ENCODE measurements around the gene TPSAB1.
A peak's percentile ranks its signal among the peaks of the same experiment; 100 is the strongest.
"Not testable (repeated sequence)": the region's sequence is repeated elsewhere in the genome, so short reads cannot be mapped to it uniquely, and the experiment has no call there.

TPSAB1 gene

DNA sequence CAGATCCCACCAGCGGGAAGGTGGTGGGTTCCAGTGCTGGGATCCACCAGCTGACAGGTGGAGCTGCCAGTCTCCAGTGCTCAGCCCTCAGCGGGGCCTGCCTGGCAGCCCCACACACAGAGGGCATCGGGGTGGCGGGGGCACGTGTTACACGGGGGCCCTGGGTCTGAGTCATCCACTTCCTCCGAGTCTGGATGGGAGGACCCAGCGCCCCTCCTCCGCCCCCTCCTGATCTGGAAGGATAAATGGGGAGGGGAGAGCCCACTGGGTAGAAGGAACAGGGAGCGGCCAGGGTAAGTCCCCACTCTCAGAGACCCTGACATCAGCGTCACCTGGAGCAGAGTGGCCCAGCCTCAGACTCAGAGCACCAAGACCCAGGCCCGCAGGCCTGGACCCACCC is at the start of gene TPSAB1:
Gene TPSAB1 (plus strand): TSS at position 270 of the 400 bp plus-strand sequence. CDS start 234 bp downstream, outside the sequence.
- not testable (repeated sequence) for H3K4me3 ChIP-seq (ENCODE audit: severe bottlenecking); H3K4me1 ChIP-seq (ENCODE audit: insufficient read depth, poor library complexity, severe bottlenecking); H3K27me3 ChIP-seq (ENCODE audit: insufficient read depth, poor library complexity, severe bottlenecking); H3K9me3 ChIP-seq (ENCODE audit: severe bottlenecking); ATAC-seq (ENCODE audit: low read depth); H3K27ac ChIP-seq (ENCODE audit: poor library complexity, severe bottlenecking); H3K36me3 ChIP-seq (ENCODE audit: low read depth)
- peak; percentile 23 for DNase-seq (ENCODE audit: low spot score)

DNA sequence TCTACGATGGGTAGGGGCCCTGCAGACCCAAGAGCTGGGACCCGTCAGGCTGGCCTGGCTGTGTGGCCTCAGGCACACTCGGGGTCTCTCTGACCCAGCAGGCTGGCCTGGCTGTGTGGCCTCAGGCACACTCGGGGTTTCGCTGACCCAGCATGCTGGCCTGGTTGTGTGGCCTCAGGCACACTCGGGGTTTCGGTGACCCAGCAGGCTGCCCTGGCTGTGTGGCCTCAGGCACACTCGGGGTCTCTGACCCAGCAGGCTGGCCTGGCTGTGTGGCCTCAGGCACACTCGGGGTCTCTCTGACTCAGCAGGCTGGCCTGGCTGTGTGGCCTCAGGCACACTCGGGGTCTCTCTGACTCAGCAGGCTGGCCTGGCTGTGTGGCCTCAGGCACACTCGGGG is 49.7 kb upstream of the TPSAB1 start:
- ATAC-seq (ENCODE audit: low read depth); DNase-seq (ENCODE audit: low spot score): not testable (repeated sequence)

DNA sequence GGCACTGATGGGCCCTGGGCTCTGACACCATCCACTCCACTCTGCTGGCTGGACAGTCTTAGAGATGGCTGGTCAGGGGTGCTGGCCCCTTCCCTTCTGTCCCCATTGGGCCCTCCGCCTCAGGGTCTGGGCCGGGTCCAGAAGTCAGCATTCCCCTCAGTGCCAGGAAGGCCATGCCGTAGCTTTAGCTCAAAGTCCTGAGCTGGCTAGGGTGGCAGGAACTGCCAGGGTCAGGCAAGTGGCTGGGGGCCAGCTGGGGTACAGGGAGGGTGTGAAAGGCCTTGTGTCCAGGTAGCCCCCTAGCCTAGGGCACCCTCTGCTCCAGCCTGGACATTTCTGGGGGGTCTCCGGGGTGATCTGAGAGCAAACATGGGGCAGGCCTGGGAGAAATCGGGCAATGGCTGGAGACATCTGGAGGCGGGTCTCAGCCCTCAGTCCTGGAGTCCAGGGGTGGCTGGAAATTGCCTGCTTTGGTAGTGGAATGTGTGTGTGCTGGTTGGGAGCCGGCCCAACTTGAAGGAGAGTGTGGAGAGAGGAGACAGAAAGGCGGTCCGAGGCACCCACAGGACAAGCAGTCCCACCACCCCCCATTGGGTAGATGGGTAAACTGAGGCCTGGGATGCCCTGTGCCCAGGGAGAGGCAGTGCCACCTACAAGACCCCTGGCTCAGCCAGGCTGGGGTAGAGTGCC is 48.0 kb upstream of the TPSAB1 start:
- 0 out of 3 replicates have a peak, but pooled peaks have one; percentile 24 for ATAC-seq (ENCODE audit: low read depth)

More for the DNA sequence above, 49.7 kb upstream of the TPSAB1 start:
- not testable (repeated sequence) for H3K27me3 ChIP-seq (ENCODE audit: insufficient read depth, poor library complexity, severe bottlenecking); H3K4me1 ChIP-seq (ENCODE audit: insufficient read depth, poor library complexity, severe bottlenecking); H3K27ac ChIP-seq (ENCODE audit: poor library complexity, severe bottlenecking); H3K36me3 ChIP-seq (ENCODE audit: low read depth); H3K4me3 ChIP-seq (ENCODE audit: severe bottlenecking); H3K9me3 ChIP-seq (ENCODE audit: severe bottlenecking)

GRCh38 chr16:1193143-1193824 is 47.2 kb upstream of the TPSAB1 start:
- no peak overlapping the region for H3K4me3 ChIP-seq (ENCODE audit: severe bottlenecking)
- H3K4me1 ChIP-seq (ENCODE audit: insufficient read depth, poor library complexity, severe bottlenecking): no peaks in the 10 kb centered on the region
- DNase-seq (ENCODE audit: low spot score) (no peak), ATAC-seq (ENCODE audit: low read depth) (no peak)
- peaks cover 2% of the 10 kb centered on the region for H3K27me3 ChIP-seq (ENCODE audit: insufficient read depth, poor library complexity, severe bottlenecking)
- TF ChIP-seq CTCF (IDR thresholded peaks at IDR 0.05; ENCODE audit: poor library complexity, severe bottlenecking): no peak
- no peaks in the 10 kb centered on the region for H3K36me3 ChIP-seq (ENCODE audit: low read depth)
- no peaks in the 10 kb centered on the region for H3K9me3 ChIP-seq (ENCODE audit: severe bottlenecking)
- no peak overlapping the region for H3K27ac ChIP-seq (ENCODE audit: poor library complexity, severe bottlenecking)

More for the DNA sequence above, 48.0 kb upstream of the TPSAB1 start:
- no peaks in the 10 kb centered on the region for H3K4me1 ChIP-seq (ENCODE audit: insufficient read depth, poor library complexity, severe bottlenecking)
- peaks cover 3% of the 10 kb centered on the region for H3K27me3 ChIP-seq (ENCODE audit: insufficient read depth, poor library complexity, severe bottlenecking)
- no peak for DNase-seq (ENCODE audit: low spot score)
- no peak overlapping the region for H3K4me3 ChIP-seq (ENCODE audit: severe bottlenecking)
- H3K27ac ChIP-seq (ENCODE audit: poor library complexity, severe bottlenecking): no peak overlapping the region
- H3K36me3 ChIP-seq (ENCODE audit: low read depth): no peaks in the 10 kb centered on the region
- TF ChIP-seq CTCF (IDR thresholded peaks at IDR 0.05; ENCODE audit: poor library complexity, severe bottlenecking): no peak
- H3K9me3 ChIP-seq (ENCODE audit: severe bottlenecking): no peaks in the 10 kb centered on the region

GRCh38 chr16:1193825-1194581 is 46.5 kb upstream of the TPSAB1 start:
- TF ChIP-seq CTCF (IDR thresholded peaks at IDR 0.05; ENCODE audit: poor library complexity, severe bottlenecking): no peak
- Histone ChIP-seq H3K4me3 (ENCODE audit: severe bottlenecking) (no peak overlapping the region), H3K9me3 (ENCODE audit: severe bottlenecking) (no peaks in the 10 kb centered on the region), H3K36me3 (ENCODE audit: low read depth) (no peaks in the 10 kb centered on the region), H3K27ac (ENCODE audit: poor library complexity, severe bottlenecking) (no peak overlapping the region), H3K27me3 (ENCODE audit: insufficient read depth, poor library complexity, severe bottlenecking) (no peaks in the 10 kb centered on the region), H3K4me1 (ENCODE audit: insufficient read depth, poor library complexity, severe bottlenecking) (no peaks in the 10 kb centered on the region)
- no peak for ATAC-seq (ENCODE audit: low read depth)
- DNase-seq (ENCODE audit: low spot score): no peak
